Heart right ventricle (tissue), 16 donors: Measurements from ENCODE around the gene NSF. TPM values are rescaled to one million over a fixed set of nuclear protein-coding genes. Genes with fewer than 3 reads are reported as not detected.

ENCODE experiments used
- ATAC-seq, 8 donors: fragments of 200-7000 bp; cut with Tn5 transposase; one replicate each; pipeline ENCODE4 v1.9.1; 2020; ENCODE audit warnings: mild to moderate bottlenecking in 8 of 8, moderate library complexity in 8 of 8, moderate number of reproducible peaks in 1 of 8
- DNase-seq, 2 donors: peaks; one replicate each; pipeline ENCODE4 v3.0.0-alpha.2; 2020
- H3K27ac ChIP-seq, 10 donors: fragments of 200-600 bp; sonication (generic) in 2 of 10; one replicate each; pipeline versions ENCODE4 v1.5.0 to v1.8.0; 2020 to 2022; ENCODE audit warnings: mild to moderate bottlenecking in 3 of 10
- H3K27me3 ChIP-seq, 7 donors: fragments of 200-600 bp; one replicate each; pipeline ENCODE4 v1.8.0; 2021 to 2022; ENCODE audit warnings: mild to moderate bottlenecking in 2 of 7
- H3K36me3 ChIP-seq, 9 donors: fragments of 200-600 bp; sonication (generic) in 1 of 9; one replicate each; pipeline versions ENCODE4 v1.5.0 to v1.8.0; 2020 to 2022; ENCODE audit warnings: mild to moderate bottlenecking in 2 of 9
- H3K4me1 ChIP-seq, 9 donors: fragments of 200-600 bp; sonication (generic) in 1 of 9; one replicate each; pipeline versions ENCODE4 v1.5.0 to v1.8.0; 2020 to 2022; ENCODE audit warnings: mild to moderate bottlenecking in 4 of 9
- H3K4me3 ChIP-seq, 10 donors: fragments of 200-600 bp; sonication (generic) in 2 of 10; one replicate each; pipeline versions ENCODE4 v1.5.0 to v1.8.0; 2020 to 2022; ENCODE audit warnings: mild to moderate bottlenecking in 7 of 10, moderate library complexity in 2 of 10
- H3K9me3 ChIP-seq, 11 donors: fragments of 200-600 bp in 10 of 11; sonication (generic) in 2 of 11; one replicate each; pipeline versions ENCODE4 v1.5.0 to v1.8.0; 2013 to 2022; ENCODE audit warnings: mild to moderate bottlenecking in 2 of 11, control low read depth in 1 of 11, moderate library complexity in 1 of 11
- WGBS, 2 donors: extraction: QIAGEN DNeasy Blood & Tissue Kit; methylation state at CpG; one replicate each; pipeline ENCODE4 v1.1.7; 2013; ENCODE audit warnings: inconsistent platforms in 1 of 2; 5-methylcytosine and 5-hydroxymethylcytosine counted together
- intact Hi-C, 10 donors: fragments of 100-400 bp; cut with DNase I; formaldehyde crosslinking; loops; one replicate each; pipeline versions ENCODE4 v1.11.1 to v1.14.2; 2022
- polyA plus RNA-seq, 2 donors: library from polyadenylated mRNA; stranded (reverse); fragments of 200-250 nt; gene quantifications; one replicate each; pipeline ENCODE4 v1.2.3, GENCODE V29; 2013
- total RNA-seq, 10 donors: library from RNA; stranded (reverse); fragmentation: NEBNext Ultra II Directional in 3 of 10; extraction: Animal tissue kit (Norgen Biotek cat#: 25700) in 3 of 10; gene quantifications; one replicate each; pipeline versions ENCODE4 v1.2.1 to v1.2.4, GENCODE V29; 2021 to 2023
- TF ChIP-seq, protein P1 (sequence below), 9 donors: fragments of 200-600 bp; sonication (generic) in 2 of 9; IDR thresholded peaks; one replicate each; pipeline versions ENCODE4 v1.5.0 to v1.8.0; 2021 to 2022; ENCODE audit warnings: antibody characterized with exemption in 9 of 9, mild to moderate bottlenecking in 5 of 9, moderate library complexity in 1 of 9
- donor health status: Arrhythmogenic right ventricular cardiomyopathy.
- donor health status: ischemic (EF 13 %, LVEDD 7.1; RV severe dilation, severe dysfunction).
- donor health status: healthy with polysubstance abuse.
- donor health status: DM: no; HTN: yes; CAD: no.
- donor health status: DM: no; HTN: no; CAD: no.
- donor health status: ischemic (EF 25% LVEDD 6.9; RV normal size, moderate dysfunction).
- donor health status: ischemic (EF 25% LVEDD 5.7; RV mildly dilated, moderate dysfunction).
- donor health status: healthy.
- donor health status: DM: yes; HTN: yes; CAD: no.
- donor health status: Ischemic cardiomyopathy.
- donor health status: ischemic (EF 35%, LVEDD 5.7; RV mildly dilated, moderate dysfunction).
- donor health status: nonischemic (EF 11% LVEDD 7.7; RV severe dilation, severe dysfunction).
- donor health status: DM: yes; HTN: yes; CAD: no.
- donor health status: PGD.
- donor health status: ischemic (EF 29% LVEDD 5.4; RV normal size, mild dysfunction).
- donor health status: nonischemic (EF 23%, LVEDD 6.1; RV moderate dilation, normal function).

NSF gene
- total and polyA plus RNA-seq, 12 donors = 4.5 to 28.0 (median 19.6) TPM

DNA sequence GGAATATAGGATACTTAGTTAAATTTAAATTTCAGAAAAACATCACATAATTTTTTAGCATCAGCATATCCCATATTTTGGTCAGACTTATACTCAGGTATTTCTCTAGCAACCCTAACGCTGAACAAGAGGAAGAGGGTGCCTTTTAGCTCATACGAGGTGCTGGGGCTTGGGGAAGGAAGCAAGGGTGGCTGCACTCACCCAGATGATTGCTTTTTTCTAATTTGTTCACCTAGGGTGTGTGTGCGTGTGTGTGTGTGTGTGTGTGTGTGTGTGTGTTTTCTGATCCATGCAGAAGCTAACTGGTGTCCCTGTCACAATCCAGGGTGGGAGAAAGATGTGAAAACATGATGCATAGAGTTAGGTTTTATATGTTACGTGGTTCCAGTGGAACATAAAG, 146.9 kb downstream of the NSF start:
- no peak for DNase-seq
- H3K36me3 ChIP-seq = peaks cover 0 to 39% (median 0%) of the 10 kb centered on the region in 9 donors
- H3K9me3 ChIP-seq = no peaks in the 10 kb centered on the region
- intact Hi-C loops = loop anchor here in 1 of 10 donors (10.0 kb wide), 1 partner anchor 77 kb away; the partner anchor contains the start of gene WNT3
- peaks cover 0 to 7% (median 0%) of the 10 kb centered on the region in 9 donors for H3K4me1 ChIP-seq
- WGBS, 2 donors = 89 to 90% methylated on average over 4 of the region's 4 CpGs
- no peak overlapping the region for H3K27ac ChIP-seq
- TF ChIP-seq, protein P1, sequence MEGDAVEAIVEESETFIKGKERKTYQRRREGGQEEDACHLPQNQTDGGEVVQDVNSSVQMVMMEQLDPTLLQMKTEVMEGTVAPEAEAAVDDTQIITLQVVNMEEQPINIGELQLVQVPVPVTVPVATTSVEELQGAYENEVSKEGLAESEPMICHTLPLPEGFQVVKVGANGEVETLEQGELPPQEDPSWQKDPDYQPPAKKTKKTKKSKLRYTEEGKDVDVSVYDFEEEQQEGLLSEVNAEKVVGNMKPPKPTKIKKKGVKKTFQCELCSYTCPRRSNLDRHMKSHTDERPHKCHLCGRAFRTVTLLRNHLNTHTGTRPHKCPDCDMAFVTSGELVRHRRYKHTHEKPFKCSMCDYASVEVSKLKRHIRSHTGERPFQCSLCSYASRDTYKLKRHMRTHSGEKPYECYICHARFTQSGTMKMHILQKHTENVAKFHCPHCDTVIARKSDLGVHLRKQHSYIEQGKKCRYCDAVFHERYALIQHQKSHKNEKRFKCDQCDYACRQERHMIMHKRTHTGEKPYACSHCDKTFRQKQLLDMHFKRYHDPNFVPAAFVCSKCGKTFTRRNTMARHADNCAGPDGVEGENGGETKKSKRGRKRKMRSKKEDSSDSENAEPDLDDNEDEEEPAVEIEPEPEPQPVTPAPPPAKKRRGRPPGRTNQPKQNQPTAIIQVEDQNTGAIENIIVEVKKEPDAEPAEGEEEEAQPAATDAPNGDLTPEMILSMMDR (IDR thresholded peaks at IDR 0.05) = no peak
- no peaks in the 10 kb centered on the region for H3K27me3 ChIP-seq
- ATAC-seq = no peak
- H3K4me3 ChIP-seq = no peak overlapping the region

DNA sequence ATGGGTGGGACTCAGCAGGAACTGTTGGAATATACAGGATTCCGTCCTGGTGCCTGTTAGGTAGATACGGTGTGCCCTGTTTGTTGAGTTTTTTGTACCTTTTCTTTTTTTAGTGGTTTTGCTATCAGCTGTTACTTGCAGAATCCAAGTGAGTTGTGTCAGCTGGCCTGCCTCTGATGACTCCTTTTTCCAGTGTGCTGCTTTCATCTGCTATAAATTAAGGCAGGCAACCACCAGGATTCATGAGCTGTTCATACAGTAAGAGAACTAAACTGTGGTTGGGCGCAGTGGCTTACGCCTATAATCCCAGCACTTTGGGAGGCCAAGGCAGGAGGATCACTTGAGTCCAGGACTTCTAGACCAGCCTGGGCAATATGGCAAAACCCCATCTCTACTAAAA, 148.1 kb downstream of the NSF start:
- Histone ChIP-seq H3K27me3 (no peaks in the 10 kb centered on the region), H3K27ac (no peak overlapping the region), H3K4me1 (peaks cover 0 to 17% (median 6%) of the 10 kb centered on the region in 9 donors), H3K9me3 (no peaks in the 10 kb centered on the region), H3K36me3 (peaks cover 0 to 35% (median 0%) of the 10 kb centered on the region in 9 donors), H3K4me3 (no peak overlapping the region)
- ATAC-seq (no peak), DNase-seq (no peak)
- TF ChIP-seq, protein P1 (IDR thresholded peaks at IDR 0.05) = no peak
- intact Hi-C loops = loop anchor here in 1 of 10 donors (10.0 kb wide), 1 partner anchor 76 kb away; the partner anchor contains the start of gene WNT3
- 95 to 97% methylated on average over 4 of the region's 4 CpGs for WGBS, 2 donors

GRCh38 chr17:46739982-46740381, 149.5 kb downstream of the NSF start:
- Histone ChIP-seq H3K27me3 (no peaks in the 10 kb centered on the region), H3K36me3 (peaks cover 0 to 29% (median 0%) of the 10 kb centered on the region in 9 donors), H3K9me3 (no peaks in the 10 kb centered on the region), H3K4me3 (no peak overlapping the region), H3K27ac (no peak overlapping the region), H3K4me1 (peaks cover 0 to 17% (median 6%) of the 10 kb centered on the region in 9 donors)
- ATAC-seq (no peak), DNase-seq (no peak)
- intact Hi-C loops = loop anchor here in 2 of 10 donors (10.0 kb wide), 2 partner anchors 65 to 75 kb away; partner anchors contain the start of gene WNT3 (in 1 of the 2)
- TF ChIP-seq, protein P1 (IDR thresholded peaks at IDR 0.05) = no peak

DNA sequence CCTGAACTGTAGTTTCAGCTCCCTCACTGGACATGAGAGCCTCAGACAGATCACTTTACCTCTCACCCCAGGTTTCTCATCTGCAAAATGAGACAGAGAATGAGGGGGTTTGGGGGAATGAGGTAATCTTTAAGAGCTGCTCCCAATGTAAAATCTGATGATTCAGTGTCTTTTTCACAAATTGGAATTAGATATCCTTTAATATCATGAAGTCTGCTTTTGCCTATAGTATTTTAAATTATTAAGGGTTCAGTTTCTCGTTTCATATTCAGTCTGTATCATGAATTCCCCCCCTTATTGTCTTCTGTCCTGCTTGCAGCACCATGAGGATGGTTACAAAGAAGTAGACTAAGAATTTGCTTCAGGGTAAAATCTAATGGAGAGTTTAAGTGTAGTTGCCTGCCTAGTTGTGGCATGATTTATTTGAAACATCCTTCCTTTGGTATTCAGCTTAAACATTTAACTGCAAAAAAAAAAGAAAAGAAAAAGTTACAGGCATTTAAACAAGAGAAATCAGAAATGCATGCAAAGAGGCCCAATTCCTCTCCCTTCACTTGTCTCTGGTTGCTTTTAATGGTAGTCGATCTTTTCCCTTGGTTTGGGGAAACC, 150.8 kb downstream of the NSF start:
- no peaks in the 10 kb centered on the region for H3K9me3 ChIP-seq
- H3K36me3 ChIP-seq = peaks cover 0 to 29% (median 0%) of the 10 kb centered on the region in 9 donors
- peaks cover 0 to 17% (median 5%) of the 10 kb centered on the region in 9 donors for H3K4me1 ChIP-seq
- no peak for DNase-seq
- no peak overlapping the region for H3K27ac ChIP-seq
- H3K27me3 ChIP-seq = no peaks in the 10 kb centered on the region
- H3K4me3 ChIP-seq = no peak overlapping the region
- intact Hi-C loops = loop anchor here in 1 of 10 donors (10.0 kb wide), 1 partner anchor 64 kb away; no protein-coding TSS in a partner anchor
- no peak for ATAC-seq
- TF ChIP-seq, protein P1 (IDR thresholded peaks at IDR 0.05) = no peak
- WGBS, 2 donors = 87 to 88% methylated on average over 2 of the region's 2 CpGs
